ENCODE results near the gene COL18A1. TPM values are rescaled to one million over a fixed set of nuclear protein-coding genes. Genes with fewer than 3 reads are reported as not detected.

The COL18A1 gene
- total RNA-seq, 1 experiment from 2014 or later: 3.4 TPM

DNA sequence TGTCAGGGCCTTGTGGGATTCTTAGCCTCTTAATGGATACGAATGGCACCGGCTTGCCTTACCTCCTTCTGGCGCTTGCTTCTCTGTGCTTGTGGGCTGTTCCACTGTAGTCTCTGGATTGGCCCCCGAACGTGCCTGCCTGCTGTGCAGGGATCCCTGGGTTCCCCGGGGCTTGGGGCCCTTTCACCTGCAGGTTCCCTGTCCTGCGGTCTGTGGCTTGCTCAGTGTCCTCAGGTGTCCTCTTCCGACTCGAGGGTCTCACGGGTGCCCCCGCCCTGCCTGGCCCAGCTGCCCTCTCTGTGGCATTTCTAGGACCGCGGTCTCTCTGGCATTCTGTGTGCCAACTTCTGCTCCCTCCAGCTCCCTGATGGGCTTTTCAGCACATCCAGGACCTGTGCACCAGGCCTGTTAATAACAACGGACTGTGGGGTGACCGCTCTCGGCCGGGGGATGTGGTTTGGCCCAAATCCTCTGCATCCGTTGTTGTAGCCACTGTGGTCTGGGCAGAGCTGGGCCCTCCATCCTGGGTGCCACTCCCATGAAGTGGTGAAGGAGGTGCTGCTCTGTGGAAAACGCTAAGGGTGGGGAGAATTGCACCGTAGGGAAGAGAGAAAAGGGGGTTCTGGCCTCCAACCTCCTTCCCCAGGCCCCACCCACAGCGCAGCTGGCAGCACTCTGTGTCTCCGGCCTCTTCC is 12.4 kb downstream of the COL18A1 start:
- POLR2A ChIA-PET: no interaction called here
- no TSS peak for BruUV-seq (replicated peaks)
- TF ChIP-seq, protein P1, sequence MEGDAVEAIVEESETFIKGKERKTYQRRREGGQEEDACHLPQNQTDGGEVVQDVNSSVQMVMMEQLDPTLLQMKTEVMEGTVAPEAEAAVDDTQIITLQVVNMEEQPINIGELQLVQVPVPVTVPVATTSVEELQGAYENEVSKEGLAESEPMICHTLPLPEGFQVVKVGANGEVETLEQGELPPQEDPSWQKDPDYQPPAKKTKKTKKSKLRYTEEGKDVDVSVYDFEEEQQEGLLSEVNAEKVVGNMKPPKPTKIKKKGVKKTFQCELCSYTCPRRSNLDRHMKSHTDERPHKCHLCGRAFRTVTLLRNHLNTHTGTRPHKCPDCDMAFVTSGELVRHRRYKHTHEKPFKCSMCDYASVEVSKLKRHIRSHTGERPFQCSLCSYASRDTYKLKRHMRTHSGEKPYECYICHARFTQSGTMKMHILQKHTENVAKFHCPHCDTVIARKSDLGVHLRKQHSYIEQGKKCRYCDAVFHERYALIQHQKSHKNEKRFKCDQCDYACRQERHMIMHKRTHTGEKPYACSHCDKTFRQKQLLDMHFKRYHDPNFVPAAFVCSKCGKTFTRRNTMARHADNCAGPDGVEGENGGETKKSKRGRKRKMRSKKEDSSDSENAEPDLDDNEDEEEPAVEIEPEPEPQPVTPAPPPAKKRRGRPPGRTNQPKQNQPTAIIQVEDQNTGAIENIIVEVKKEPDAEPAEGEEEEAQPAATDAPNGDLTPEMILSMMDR (IDR thresholded peaks at IDR 0.05; ENCODE audit: unreplicated experiment): no peak
- no peaks in the 10 kb centered on the region for H3K9me3 Mint-ChIP-seq (ENCODE audit: unreplicated experiment)
- intact Hi-C loops (cut with micrococcal nuclease): no loop called here
- H3K36me3 Mint-ChIP-seq (ENCODE audit: insufficient read depth, unreplicated experiment): no peaks in the 10 kb centered on the region
- no peaks in the 10 kb centered on the region for H3K27me3 Mint-ChIP-seq (ENCODE audit: insufficient read depth, unreplicated experiment)
- peaks cover 6% of the 10 kb centered on the region for H3K4me1 Mint-ChIP-seq (ENCODE audit: insufficient read depth, unreplicated experiment)
- no peak overlapping the region for H3K27ac Mint-ChIP-seq (ENCODE audit: low read depth, unreplicated experiment)
- no peak overlapping the region for H3K4me3 Mint-ChIP-seq (ENCODE audit: unreplicated experiment)
- CTCF ChIA-PET: interaction anchor here (0.7 kb wide), 1 partner anchor 21 kb away, joined by 3 read pairs; no protein-coding TSS in a partner anchor
- DNase-seq (ENCODE audit: unreplicated experiment): no peak

- POLR2A ChIA-PET: no interaction called here
- no peaks in the 10 kb centered on the region for H3K36me3 Mint-ChIP-seq (ENCODE audit: insufficient read depth, unreplicated experiment)
- H3K27me3 Mint-ChIP-seq (ENCODE audit: insufficient read depth, unreplicated experiment): no peaks in the 10 kb centered on the region
- TF ChIP-seq, protein P1 (IDR thresholded peaks at IDR 0.05; ENCODE audit: unreplicated experiment): no peak
- no peak for DNase-seq (ENCODE audit: unreplicated experiment)
- CTCF ChIA-PET: interaction anchor here (0.5 to 0.7 kb wide), 2 partner anchors 21 to 55 kb away, joined by 3 read pairs; no protein-coding TSS in a partner anchor
- intact Hi-C loops (cut with micrococcal nuclease): no loop called here
- H3K27ac Mint-ChIP-seq (ENCODE audit: low read depth, unreplicated experiment): no peak overlapping the region
- no TSS peak for BruUV-seq (replicated peaks)
- no peaks in the 10 kb centered on the region for H3K9me3 Mint-ChIP-seq (ENCODE audit: unreplicated experiment)
- H3K4me1 Mint-ChIP-seq (ENCODE audit: insufficient read depth, unreplicated experiment): peaks cover 6% of the 10 kb centered on the region
- no peak overlapping the region for H3K4me3 Mint-ChIP-seq (ENCODE audit: unreplicated experiment)
Measured at GRCh38 chr21:45417951-45418300, 13.0 kb downstream of the COL18A1 start.

- CTCF ChIA-PET: interaction anchor here (0.5 to 0.7 kb wide), 2 partner anchors 20 to 55 kb away, joined by 3 read pairs; no protein-coding TSS in a partner anchor
- no peaks in the 10 kb centered on the region for H3K9me3 Mint-ChIP-seq (ENCODE audit: unreplicated experiment)
- intact Hi-C loops (cut with micrococcal nuclease): no loop called here
- TF ChIP-seq, protein P1 (IDR thresholded peaks at IDR 0.05; ENCODE audit: unreplicated experiment): no peak
- no peak overlapping the region for H3K4me3 Mint-ChIP-seq (ENCODE audit: unreplicated experiment)
- no peak for DNase-seq (ENCODE audit: unreplicated experiment)
- POLR2A ChIA-PET: no interaction called here
- BruUV-seq (replicated peaks): no TSS peak
- no peaks in the 10 kb centered on the region for H3K36me3 Mint-ChIP-seq (ENCODE audit: insufficient read depth, unreplicated experiment)
- no peak overlapping the region for H3K27ac Mint-ChIP-seq (ENCODE audit: low read depth, unreplicated experiment)
- H3K27me3 Mint-ChIP-seq (ENCODE audit: insufficient read depth, unreplicated experiment): no peaks in the 10 kb centered on the region
- H3K4me1 Mint-ChIP-seq (ENCODE audit: insufficient read depth, unreplicated experiment): peaks cover 6% of the 10 kb centered on the region
Measured at GRCh38 chr21:45418301-45419071, 13.5 kb downstream of the COL18A1 start.

- intact Hi-C loops (cut with micrococcal nuclease): no loop called here
Measured at GRCh38 chr21:45419162-45419561, 14.2 kb downstream of the COL18A1 start.

More at GRCh38 chr21:45419162-45419561, 14.2 kb downstream of the COL18A1 start:
- POLR2A ChIA-PET: interaction anchor here (0.7 kb wide), 1 partner anchor 121 kb away, joined by 3 read pairs; no protein-coding TSS in a partner anchor
- DNase-seq (ENCODE audit: unreplicated experiment): no peak
- H3K27me3 Mint-ChIP-seq (ENCODE audit: insufficient read depth, unreplicated experiment): no peaks in the 10 kb centered on the region
- no peak overlapping the region for H3K4me3 Mint-ChIP-seq (ENCODE audit: unreplicated experiment)
- CTCF ChIA-PET: no interaction called here
- H3K9me3 Mint-ChIP-seq (ENCODE audit: unreplicated experiment): no peaks in the 10 kb centered on the region
- BruUV-seq (replicated peaks): no TSS peak
- TF ChIP-seq, protein P1 (IDR thresholded peaks at IDR 0.05; ENCODE audit: unreplicated experiment): no peak
- no peaks in the 10 kb centered on the region for H3K36me3 Mint-ChIP-seq (ENCODE audit: insufficient read depth, unreplicated experiment)
- H3K27ac Mint-ChIP-seq (ENCODE audit: low read depth, unreplicated experiment): no peak overlapping the region
- H3K4me1 Mint-ChIP-seq (ENCODE audit: insufficient read depth, unreplicated experiment): peaks cover 6% of the 10 kb centered on the region

All from MCF 10A (cell line).